IPS-NIHi7 (cell line): ENCODE results near the gene BRCA2.

ENCODE experiments used
- DNase-seq: peaks from one replicate; pipeline ENCODE4 v3.0.0; 2012; ENCODE audit warnings: mixed read lengths; ENCODE audit errors: extremely low spot score

BRCA2 gene

DNA sequence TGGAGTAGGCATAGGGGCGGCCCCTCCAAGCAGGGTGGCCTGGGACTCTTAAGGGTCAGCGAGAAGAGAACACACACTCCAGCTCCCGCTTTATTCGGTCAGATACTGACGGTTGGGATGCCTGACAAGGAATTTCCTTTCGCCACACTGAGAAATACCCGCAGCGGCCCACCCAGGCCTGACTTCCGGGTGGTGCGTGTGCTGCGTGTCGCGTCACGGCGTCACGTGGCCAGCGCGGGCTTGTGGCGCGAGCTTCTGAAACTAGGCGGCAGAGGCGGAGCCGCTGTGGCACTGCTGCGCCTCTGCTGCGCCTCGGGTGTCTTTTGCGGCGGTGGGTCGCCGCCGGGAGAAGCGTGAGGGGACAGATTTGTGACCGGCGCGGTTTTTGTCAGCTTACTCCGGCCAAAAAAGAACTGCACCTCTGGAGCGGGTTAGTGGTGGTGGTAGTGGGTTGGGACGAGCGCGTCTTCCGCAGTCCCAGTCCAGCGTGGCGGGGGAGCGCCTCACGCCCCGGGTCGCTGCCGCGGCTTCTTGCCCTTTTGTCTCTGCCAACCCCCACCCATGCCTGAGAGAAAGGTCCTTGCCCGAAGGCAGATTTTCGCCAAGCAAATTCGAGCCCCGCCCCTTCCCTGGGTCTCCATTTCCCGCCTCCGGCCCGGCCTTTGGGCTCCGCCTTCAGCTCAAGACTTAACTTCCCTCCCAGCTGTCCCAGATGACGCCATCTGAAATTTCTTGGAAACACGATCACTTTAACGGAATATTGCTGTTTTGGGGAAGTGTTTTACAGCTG lies at the start of gene BRCA2, which contains the start of gene ZAR1L:
TSS of gene BRCA2 (plus strand) at position 271 of the 790 bp plus-strand sequence. CDS start 953 bp downstream, outside the sequence.
TSS of gene ZAR1L (minus strand) at position 126 of the 790 bp plus-strand sequence. CDS start 3,438 bp downstream, outside the sequence.
- peak; percentile 85 for DNase-seq

GRCh38 chr13:32265726-32266125 lies 49.6 kb upstream of the BRCA2 start:
- DNase-seq: no peak

DNA sequence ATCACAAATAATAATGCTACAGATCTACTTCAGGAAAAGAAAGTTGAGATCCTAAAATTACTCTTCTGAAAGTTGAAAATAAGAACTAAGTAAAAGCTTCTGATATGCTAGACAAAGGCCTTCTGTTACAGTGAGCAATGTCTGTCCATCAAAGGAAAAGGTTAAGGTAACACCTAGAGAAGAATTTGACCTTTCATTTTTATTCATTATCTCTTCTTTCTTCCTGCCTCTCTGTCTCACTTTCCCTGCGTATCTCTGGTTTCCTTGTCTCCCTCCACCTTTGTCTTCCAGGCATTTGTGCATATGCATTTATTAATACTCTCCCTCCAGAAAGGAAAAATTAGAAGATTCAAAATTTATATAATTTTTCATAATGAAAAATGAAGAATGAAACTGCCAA lies 49.2 kb upstream of the BRCA2 start:
- no peak for DNase-seq

DNA sequence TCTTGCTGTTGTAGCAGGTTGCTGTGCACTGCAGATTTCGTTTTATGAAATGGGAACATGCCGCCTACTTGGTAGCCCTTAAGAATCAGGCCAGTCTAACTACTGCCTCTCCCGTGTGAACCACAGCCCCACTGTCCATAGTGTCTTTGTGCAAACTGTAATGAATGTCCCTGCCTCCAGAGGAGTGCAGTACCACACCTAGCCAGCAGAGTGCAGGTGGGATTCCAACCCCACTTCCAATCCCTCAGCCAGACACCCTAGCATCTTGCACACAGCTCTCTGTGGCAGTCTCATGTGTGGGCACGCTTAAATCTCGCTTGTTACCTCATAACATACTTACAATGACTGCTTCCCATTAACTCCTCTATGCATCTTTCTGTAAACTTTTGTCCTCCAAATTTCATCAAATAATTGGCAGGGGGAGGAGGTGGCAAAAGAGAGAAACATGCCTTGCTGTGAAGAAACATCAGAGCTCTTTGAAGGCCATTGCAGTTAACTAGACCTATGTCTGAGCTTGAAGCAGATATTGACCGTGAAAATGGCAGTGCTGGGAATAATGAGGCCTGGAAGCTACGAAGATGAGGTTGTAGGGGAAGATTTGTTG lies 47.4 kb upstream of the BRCA2 start:
- DNase-seq: peak; percentile 80

DNA sequence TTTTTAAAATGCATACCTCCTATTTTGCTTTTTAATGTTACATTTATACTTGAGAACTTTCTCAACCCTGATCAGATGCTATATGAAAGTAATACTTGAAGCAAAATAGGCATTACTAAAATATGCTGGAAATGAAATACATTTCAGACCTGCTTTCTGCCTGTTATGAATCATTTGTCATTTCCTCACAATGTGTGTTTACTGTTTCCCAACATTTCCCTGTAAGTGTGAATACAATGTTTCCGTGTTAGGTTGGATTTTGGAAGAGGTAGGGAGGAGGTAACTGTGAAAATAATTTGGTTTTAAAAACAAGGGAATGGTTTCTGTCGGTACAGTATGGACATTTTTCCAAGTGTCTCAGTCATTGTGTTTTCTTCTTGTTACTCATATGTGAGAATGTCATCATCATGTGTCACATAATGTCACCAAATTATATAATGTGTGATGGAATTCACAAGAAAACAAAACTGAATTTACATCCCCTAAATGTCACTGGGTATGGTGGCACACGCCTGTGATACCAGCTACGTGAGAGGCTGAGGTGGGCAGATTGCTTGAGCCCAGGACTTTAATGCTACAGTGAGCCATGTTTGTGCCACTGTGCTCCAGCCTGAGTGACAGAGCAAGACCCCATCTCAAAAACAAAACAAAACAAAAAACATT lies 43.2 kb upstream of the BRCA2 start:
- DNase-seq: no peak

DNA sequence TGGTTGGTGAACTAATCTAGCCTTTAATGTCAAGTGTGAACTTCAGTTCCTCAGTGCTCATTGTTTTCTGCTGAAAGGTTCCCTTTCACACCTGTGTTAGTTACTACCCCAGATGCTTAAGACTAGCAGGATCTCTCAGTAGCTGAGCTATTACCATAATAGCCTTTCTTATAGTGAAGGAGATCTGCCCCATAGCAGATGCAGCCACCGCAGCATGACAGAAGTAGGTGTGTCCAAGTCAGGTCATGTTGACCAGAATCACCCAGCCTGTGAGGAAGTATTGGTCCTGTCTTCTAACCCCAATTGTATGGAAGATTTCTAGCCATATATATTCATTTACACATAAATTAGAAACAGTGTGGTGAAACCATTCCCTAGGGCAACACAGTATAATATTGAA lies 37.5 kb upstream of the BRCA2 start:
- no peak for DNase-seq

DNA sequence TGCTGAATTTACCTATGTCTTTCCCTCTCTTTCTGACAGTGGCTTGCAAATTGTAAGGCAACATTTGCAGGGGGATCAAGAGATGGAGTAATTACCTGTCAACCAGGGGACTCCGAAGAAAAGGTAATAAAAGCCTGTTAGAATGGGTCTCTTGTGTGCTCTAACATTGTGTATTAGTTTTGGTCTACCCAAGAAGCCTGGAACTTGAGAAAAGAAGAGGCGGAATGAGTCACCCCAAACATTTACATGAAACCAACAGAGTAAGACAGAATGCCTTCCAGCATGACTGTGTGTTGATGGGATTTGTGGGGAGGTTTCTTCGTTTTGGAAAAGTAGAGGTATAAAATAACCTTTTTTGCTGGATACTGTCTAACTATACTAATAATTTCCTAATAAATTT lies 36.9 kb upstream of the BRCA2 start:
- DNase-seq: peak; percentile 30

GRCh38 chr13:32281096-32281495 lies 34.2 kb upstream of the BRCA2 start:
- no peak for DNase-seq

DNA sequence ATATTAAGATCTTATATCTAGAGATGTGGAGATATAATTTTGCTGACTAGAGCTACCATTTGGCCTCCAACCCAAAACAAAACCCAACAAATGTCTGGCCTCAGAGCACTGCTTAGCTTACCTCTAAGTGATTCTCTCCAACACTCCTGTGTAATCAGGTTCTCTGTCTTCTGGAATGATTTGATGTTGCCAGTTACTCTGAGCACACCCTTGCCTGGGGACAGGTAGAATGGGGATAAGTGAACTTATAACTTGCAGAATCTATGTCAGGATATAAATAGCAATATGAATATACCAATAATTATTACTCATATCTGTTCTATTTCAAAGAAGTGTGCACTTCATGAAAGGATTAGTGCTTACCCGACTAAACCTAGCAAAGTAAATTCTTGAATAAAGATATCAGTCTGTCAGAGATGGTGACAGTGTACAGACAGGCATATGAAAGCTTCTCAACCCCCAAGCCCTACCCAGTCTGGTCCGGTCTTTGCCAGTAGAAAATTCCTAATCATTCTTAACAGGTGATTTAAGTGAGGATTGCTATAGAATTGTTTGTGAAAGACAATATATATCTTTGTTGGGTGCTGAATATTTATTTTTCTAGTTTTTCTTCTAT lies 33.1 kb upstream of the BRCA2 start:
- DNase-seq: no peak

- DNase-seq: no peak
Observed at GRCh38 chr13:32284927-32285632, 30.2 kb upstream of the BRCA2 start.

DNA sequence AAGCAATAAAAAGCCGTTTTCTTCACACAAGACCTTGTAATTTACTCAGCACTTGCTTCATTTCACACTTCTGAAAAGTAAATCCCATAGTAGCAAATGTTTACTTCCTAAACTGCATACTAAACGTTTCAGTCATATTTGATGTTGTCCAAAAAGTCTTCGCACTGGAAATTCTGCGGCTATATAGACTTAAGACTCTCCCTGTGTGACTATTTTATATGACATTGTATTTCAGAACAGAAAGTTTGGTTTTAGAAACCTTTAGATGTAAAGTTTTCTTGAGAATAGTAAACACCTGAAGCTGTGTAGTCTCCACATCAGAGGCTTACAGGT lies 29.7 kb upstream of the BRCA2 start:
- no peak for DNase-seq

- DNase-seq: no peak
Observed at GRCh38 chr13:32297206-32297605, 18.1 kb upstream of the BRCA2 start.

DNA sequence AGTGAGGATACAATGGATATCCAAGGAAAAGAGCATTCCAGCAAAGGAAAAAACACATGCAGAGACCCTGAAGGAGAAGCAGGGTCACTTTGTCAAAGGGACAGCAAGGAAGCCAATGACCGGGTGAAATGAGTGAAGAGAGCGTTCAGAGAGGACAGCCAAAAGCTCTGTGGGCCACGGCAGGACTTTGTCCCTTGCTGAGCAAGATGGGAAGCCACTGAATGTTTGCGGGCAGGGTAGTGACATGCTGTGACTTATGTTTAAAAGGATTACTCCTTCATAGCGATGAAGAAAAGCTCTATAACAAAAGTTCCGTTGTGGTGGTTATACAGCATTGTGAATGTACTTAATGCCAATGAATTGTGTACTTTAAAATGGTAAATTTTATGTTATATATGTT lies 16.6 kb upstream of the BRCA2 start:
- no peak for DNase-seq

DNA sequence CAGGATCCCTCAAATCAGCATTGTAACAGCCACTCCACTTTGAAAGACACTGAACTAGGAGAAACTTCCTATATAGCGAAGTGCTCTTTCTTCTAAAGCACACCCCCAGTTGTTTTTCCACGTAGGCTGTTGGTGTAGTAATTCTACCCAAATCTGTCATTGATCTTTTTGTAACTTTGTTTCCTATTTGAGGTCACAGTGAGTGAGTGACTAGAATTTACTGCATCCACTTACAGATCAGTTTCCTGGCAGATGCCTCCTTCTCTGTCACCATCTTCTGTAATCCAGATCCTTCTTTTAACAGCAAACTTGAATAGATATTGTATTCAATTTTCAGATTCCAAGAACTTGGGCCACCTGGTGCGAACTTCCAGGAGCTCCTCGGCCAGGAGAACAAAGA lies 15.4 kb upstream of the BRCA2 start:
- no peak for DNase-seq

DNA sequence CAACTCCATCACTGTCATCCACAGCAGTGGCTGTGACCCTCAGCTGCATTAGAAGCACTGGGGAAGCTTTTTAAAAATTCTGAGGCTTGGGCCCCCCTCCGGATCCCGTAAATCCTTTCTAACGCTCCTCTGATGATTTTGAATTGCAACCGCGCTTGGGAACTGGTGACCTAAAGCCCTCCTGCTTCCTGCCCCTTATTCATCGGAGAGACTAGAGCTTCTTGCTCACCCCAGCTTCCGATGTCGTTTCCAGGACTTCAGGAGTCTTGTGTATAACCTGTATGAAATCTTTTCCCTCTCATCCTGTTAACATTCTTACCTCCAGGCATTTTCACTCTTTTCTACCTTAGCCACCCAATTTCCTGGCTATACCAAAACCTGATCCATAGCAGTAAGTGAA lies 14.9 kb upstream of the BRCA2 start:
- DNase-seq: no peak

- DNase-seq: no peak
Observed at GRCh38 chr13:32300920-32301319, 14.4 kb upstream of the BRCA2 start.

DNA sequence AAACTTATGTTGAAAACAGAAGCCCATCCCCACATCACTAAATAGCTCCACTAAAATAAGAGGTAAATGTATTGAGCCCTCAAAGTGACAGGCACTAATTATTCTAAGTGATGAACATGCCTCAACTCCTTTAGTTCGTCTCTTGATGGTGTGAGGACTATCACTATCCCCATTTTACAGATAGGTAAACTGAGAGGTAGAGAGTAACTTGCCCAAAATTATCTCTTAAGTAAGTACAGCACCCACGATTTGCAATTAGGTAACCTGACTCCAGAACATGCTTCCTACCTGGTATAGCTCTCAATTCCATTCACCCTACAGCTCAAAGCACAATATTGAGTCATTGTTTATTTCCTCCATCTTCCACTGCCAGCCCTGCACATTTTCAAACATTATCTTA lies 12.8 kb upstream of the BRCA2 start:
- no peak for DNase-seq

DNA sequence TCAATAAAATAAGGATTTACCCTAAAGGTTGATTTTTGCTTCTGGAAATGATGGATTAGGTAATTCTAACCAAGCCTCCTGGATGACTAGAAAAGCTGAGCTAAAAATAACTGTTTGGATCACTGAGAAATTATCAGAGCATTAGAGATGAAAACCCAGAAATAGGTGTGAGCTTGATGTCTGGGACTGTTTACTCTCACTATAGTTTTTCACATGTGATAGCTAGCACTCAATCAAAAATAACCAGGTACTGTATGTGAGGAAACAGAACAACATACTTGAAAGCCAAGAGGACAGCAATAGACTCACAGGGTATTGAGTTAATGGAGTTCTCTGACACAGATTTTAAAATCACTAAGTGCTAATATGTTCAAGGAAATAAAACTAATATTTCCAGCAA lies 9.7 kb upstream of the BRCA2 start:
- DNase-seq: no peak

DNA sequence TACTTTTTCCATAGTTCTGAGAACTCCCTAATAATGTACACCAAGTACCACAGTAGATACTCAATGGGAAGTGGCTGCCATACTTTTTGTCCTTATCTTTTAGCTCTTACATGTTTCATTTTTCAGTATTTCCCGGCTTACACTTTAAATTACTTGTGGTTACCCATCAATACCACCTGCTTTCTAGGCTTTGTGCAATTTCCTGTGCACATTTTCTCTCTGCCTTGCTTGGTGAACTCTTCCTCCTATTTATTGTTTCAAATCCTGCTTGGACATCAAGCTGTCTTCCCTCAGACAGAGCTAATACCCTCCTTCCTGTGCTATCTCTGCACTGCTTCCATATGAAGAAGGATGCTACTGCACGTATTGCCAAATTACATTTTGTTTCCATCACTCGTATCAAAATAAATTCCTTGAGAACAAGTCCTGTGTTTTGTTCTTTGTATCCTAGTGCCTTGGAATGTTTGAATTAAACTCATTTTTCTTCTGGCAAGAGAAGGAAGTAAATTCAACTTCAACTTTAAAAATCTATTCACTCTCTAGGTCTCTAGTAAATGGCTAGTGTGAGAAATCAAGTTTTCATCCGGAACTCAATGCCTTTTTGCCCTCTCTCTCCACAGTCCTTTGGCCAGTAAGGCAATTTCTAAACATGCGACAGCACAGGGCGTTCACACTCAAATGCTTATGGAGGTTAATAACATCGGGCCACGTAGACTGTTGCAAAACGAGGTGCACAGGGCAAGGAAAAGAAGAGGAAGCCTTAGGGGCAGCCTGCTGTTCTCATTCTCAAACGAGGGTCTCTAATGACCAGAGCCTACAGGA lies 5.8 kb upstream of the BRCA2 start:
- no peak for DNase-seq

DNA sequence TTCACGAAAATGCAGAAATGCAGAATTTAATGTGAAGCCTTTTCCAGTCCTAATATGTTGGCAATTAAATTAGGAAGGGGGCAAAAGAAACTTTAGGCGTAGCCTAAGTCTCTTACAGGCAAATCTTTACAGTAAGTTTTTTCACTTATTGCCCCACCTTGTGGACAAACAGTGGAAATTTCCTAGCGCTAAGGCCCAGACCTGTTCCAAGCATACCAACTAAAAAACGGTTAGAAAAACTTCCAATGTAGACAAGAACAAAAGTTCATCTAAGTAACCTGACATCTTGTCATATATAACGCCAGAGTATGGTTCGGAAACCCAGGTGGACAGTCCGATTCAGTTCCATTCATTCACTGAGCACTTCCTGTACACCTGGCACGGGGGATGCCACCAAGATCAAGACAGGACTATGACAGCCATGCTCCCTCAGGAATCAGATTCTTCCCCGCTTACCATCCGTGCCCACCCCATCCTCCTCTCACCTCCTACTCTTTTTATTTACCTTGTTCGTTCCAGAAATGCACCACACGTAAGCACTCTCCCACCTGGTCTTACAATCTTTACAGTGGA lies 5.1 kb upstream of the BRCA2 start:
- DNase-seq: peak; percentile 45
